ENCODE measurements around the gene PTCH1.

DNA sequence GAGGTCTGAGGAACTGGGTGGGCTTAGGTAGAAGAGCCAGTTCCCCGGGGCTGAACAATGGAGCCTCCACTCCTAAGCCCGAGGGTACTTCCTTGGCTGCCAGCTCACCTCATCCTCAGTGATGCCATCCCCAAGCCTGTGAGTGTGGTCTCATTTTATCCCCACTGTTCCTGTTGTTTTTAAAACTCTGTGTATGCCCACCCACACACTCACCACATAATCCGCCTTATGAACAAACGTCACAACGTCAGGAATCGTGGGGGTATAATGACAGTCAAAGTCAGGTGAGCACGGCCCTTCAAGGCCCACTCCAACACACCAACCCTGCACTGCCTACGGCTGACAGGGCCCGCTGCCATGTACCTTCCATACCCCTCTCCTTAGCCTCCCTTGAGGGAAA lies 61.1 kb downstream of the PTCH1 start:
- TF ChIP-seq, protein P1, sequence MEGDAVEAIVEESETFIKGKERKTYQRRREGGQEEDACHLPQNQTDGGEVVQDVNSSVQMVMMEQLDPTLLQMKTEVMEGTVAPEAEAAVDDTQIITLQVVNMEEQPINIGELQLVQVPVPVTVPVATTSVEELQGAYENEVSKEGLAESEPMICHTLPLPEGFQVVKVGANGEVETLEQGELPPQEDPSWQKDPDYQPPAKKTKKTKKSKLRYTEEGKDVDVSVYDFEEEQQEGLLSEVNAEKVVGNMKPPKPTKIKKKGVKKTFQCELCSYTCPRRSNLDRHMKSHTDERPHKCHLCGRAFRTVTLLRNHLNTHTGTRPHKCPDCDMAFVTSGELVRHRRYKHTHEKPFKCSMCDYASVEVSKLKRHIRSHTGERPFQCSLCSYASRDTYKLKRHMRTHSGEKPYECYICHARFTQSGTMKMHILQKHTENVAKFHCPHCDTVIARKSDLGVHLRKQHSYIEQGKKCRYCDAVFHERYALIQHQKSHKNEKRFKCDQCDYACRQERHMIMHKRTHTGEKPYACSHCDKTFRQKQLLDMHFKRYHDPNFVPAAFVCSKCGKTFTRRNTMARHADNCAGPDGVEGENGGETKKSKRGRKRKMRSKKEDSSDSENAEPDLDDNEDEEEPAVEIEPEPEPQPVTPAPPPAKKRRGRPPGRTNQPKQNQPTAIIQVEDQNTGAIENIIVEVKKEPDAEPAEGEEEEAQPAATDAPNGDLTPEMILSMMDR (IDR thresholded peaks at IDR 0.05): no peak
- no peak for TF ChIP-seq POLR2A (IDR thresholded peaks at IDR 0.05)
